GM18499 (cell line): ENCODE data around the gene CNNM4.

Experiments used
- ATAC-seq: cut with Tn5 transposase; IDR thresholded peaks from one replicate; pipeline ENCODE4 v1.9.1; 2021; ENCODE audit warnings: moderate number of reproducible peaks; ENCODE audit not compliant: insufficient read depth, unreplicated experiment

The CNNM4 gene

GRCh38 chr2:96826546-96827278 lies 66.0 kb downstream of the CNNM4 start:
- no peak for ATAC-seq

GRCh38 chr2:96828436-96828835 lies 67.7 kb downstream of the CNNM4 start:
- ATAC-seq, result no peak

- ATAC-seq, result no peak
These were observed 68.2 kb downstream of the CNNM4 start for GRCh38 chr2:96828874-96829273.

GRCh38 chr2:96830044-96830562 lies 69.4 kb downstream of the CNNM4 start:
- ATAC-seq, result no peak

- ATAC-seq, result no peak
These were observed 71.0 kb downstream of the CNNM4 start for GRCh38 chr2:96831679-96832078.

GRCh38 chr2:96832408-96832753 lies 71.7 kb downstream of the CNNM4 start:
- no peak for ATAC-seq

- ATAC-seq, result no peak
These were observed 72.2 kb downstream of the CNNM4 start for GRCh38 chr2:96832754-96833507.

- no peak for ATAC-seq
These were observed 75.1 kb downstream of the CNNM4 start for GRCh38 chr2:96835830-96836229.

GRCh38 chr2:96837575-96837974 lies 76.9 kb downstream of the CNNM4 start:
- no peak for ATAC-seq

GRCh38 chr2:96838345-96839292 lies 77.9 kb downstream of the CNNM4 start:
- ATAC-seq, result no peak

GRCh38 chr2:96839293-96839874 lies 78.7 kb downstream of the CNNM4 start:
- ATAC-seq, result no peak

- ATAC-seq, result no peak
These were observed 79.5 kb downstream of the CNNM4 start for GRCh38 chr2:96839875-96840850.

GRCh38 chr2:96841701-96842495 lies 81.2 kb downstream of the CNNM4 start:
- no peak for ATAC-seq

- ATAC-seq, result no peak
These were observed 81.9 kb downstream of the CNNM4 start for GRCh38 chr2:96842600-96842999.

- no peak for ATAC-seq
These were observed 83.0 kb downstream of the CNNM4 start, which contains the start of gene ANKRD23 for GRCh38 chr2:96843538-96844268. Gene ANKRD23, minus strand, starts transcription at chr2:96844021. Its CDS starts 29 bp downstream, at chr2:96843992.

- no peak for ATAC-seq
These were observed 83.7 kb downstream of the CNNM4 start for GRCh38 chr2:96844405-96844808.

GRCh38 chr2:96846825-96847224 lies 86.1 kb downstream of the CNNM4 start:
- no peak for ATAC-seq
